ENCODE data around the gene FXYD2. TPM values are rescaled to one million over a fixed set of nuclear protein-coding genes. Genes with fewer than 3 reads are reported as not detected.

The FXYD2 gene
- total and polyA plus RNA-seq, 2 of the 4 experiments (the other 2 are of a cell fraction), result 0.09 TPM; not detected in 1

GRCh38 chr11:117832511-117832910, 8.0 kb upstream of the FXYD2 start:
- ChIA-PET CTCF (no interaction called here), POLR2A (ENCODE audit: unreplicated experiment) (no interaction called here)
- in situ Hi-C loops (cut with MboI; ENCODE audit: low sequenced_read_pairs) (no loop called here), intact Hi-C loops (cut with micrococcal nuclease) (no loop called here), dilution Hi-C loops (cut with HindIII; ENCODE audit: low sequenced_read_pairs, unreplicated experiment) (no loop called here)
- H3K9me3 ChIP-seq (ENCODE audit: control insufficient read depth, insufficient read depth, low read length), result no peaks in the 10 kb centered on the region
- H2AK9ac ChIP-seq (replicated peaks; ENCODE audit: low read depth, low read length, poor library complexity), result no peak overlapping the region
- no peak overlapping the region for H3K14ac ChIP-seq (replicated peaks; ENCODE audit: low read depth, low read length)
- H3K27ac ChIP-seq (ENCODE audit: insufficient read depth, low read length), result no peak overlapping the region
- H3K18ac ChIP-seq (ENCODE audit: low read depth, low read length), result no peak overlapping the region
- H3K4me1 ChIP-seq (ENCODE audit: control insufficient read depth, insufficient read depth, low read length), result peaks cover 7% of the 10 kb centered on the region; the same call in 1 of the 2 replicates
- no peaks in the 10 kb centered on the region for H3K9me1 ChIP-seq (ENCODE audit: insufficient read depth, low read length)
- no peak overlapping the region for H3K4me2 ChIP-seq (ENCODE audit: low read depth, low read length)
- H4K91ac ChIP-seq (ENCODE audit: insufficient read depth, low read depth, low read length), result no peak overlapping the region
- no peak for ATAC-seq (ENCODE audit: low read depth)
- WGBS, 2 experiments (ENCODE audit: extremely low coverage in 2 of 2, insufficient read length in 1 of 2), result 72% methylated on average over 6 of the region's 8 CpGs; no CpG with 5 or more reads in 1 of the 2 experiments
- no peak overlapping the region for H3K4ac ChIP-seq (ENCODE audit: low read depth, low read length)
- TF ChIP-seq NFE2L2 (IDR thresholded peaks at IDR 0.05; ENCODE audit: low read depth, low read length) (no peak), FOS (IDR thresholded peaks at IDR 0.05; ENCODE audit: low read depth, low read length) (no peak), USF2 (IDR thresholded peaks at IDR 0.05; ENCODE audit: low read depth, low read length) (no peak)
- no peak overlapping the region for H3K4me3 ChIP-seq (ENCODE audit: insufficient read depth, low read depth, low read length)
- H3K36me3 ChIP-seq (ENCODE audit: control insufficient read depth, insufficient read depth, low read length), result no peaks in the 10 kb centered on the region
- H4K5ac ChIP-seq (ENCODE audit: low read depth, low read length), result no peak overlapping the region
- H4K8ac ChIP-seq (ENCODE audit: low read depth in 2 of 2, low read length in 2 of 2), result no peak overlapping the region
- no peaks in the 10 kb centered on the region for H4K20me1 ChIP-seq (ENCODE audit: insufficient read depth, low read length)
- no peak overlapping the region for H2AK5ac ChIP-seq (ENCODE audit: low read depth, low read length)
- no peak overlapping the region for H2BK5ac ChIP-seq (ENCODE audit: low read depth, low read length, poor library complexity, severe bottlenecking)
- peaks cover 14% of the 10 kb centered on the region; the same call in 1 of the 2 replicates for H3K27me3 ChIP-seq (ENCODE audit: control insufficient read depth, insufficient read depth, low read length)
- no peak overlapping the region for H2AFZ ChIP-seq (replicated peaks; ENCODE audit: low read length, poor library complexity)
- H2BK120ac ChIP-seq (ENCODE audit: low read depth, low read length), result no peak overlapping the region
- no peak overlapping the region for H3K9ac ChIP-seq (ENCODE audit: low read depth, low read length)
- no peaks in the 10 kb centered on the region for H3K79me1 ChIP-seq (ENCODE audit: low read depth in 1 of 2, low read length in 2 of 2)
- DNase-seq, result no peak
- no peak overlapping the region for H2BK15ac ChIP-seq (ENCODE audit: low read depth, low read length)
- H2BK20ac ChIP-seq (ENCODE audit: low read depth, low read length), result no peak overlapping the region
- no peak overlapping the region for H3K56ac ChIP-seq (ENCODE audit: extremely low read depth, insufficient read depth, low read length)
- no peak overlapping the region for H3K23ac ChIP-seq (ENCODE audit: low read depth, low read length)
- BruUV-seq (replicated peaks), result no TSS peak

All from IMR-90 (cell line).